Endothelial cell of umbilical vein (primary cell): Measurements from ENCODE around the gene ZDHHC17. TPM values are rescaled to one million over a fixed set of nuclear protein-coding genes. Genes with fewer than 3 reads are reported as not detected.

Source experiments
- BruUV-seq: library from RNA; stranded (reverse); fragments of 400-500 nt; replicated peaks from 2 replicates; lab custom pipeline; 2021; lab: Mats Ljungman, UMichigan
- CTCF ChIA-PET: fragments of 300-600, 350-600 bp; sonication (Branson Sonifier 250); formaldehyde crosslinking; loops from one replicate; lab custom pipeline; 2021; ENCODE audit warnings: antibody characterized with exemption, inconsistent platforms; lab: Charles Lee
- POLR2A ChIA-PET: fragments of 300-600, 350-600 bp; sonication (Branson Sonifier 250); formaldehyde crosslinking; loops from one replicate; lab custom pipeline; 2021; ENCODE audit warnings: antibody characterized with exemption, inconsistent platforms; lab: Charles Lee
- DNase-seq: peaks from one replicate; pipeline ENCODE4 v3.0.0-alpha.2; 2011; ENCODE audit warnings: low read depth, low spot score
- FAIRE-seq: peaks from 2 replicates; lab custom pipeline; 2011; peaks lifted over from hg19 to GRCh38; lab: Jason Lieb, UNC
- H2AFZ ChIP-seq: 2 replicates; pipeline ENCODE4 v1.6.0; 2012; ENCODE audit warnings: low read depth, low read length, control low read depth, inconsistent platforms
- H3K27ac ChIP-seq: 2 replicates; pipeline ENCODE4 v1.5.1; 2011; ENCODE audit warnings: low read depth, mild to moderate bottlenecking, control low read depth, low read length, moderate library complexity; ENCODE audit not compliant: insufficient read depth
- H3K27me3 ChIP-seq, 2 experiments: 2 replicates each; pipeline versions ENCODE4 v1.6.0 to v1.6.1; 2011; ENCODE audit warnings: low read length in 2 of 2, mixed read lengths in 1 of 2; ENCODE audit not compliant: control insufficient read depth in 2 of 2, insufficient read depth in 2 of 2
- H3K36me3 ChIP-seq, 2 experiments: 2 replicates in 1 of 2; 3 replicates in 1 of 2; pipeline ENCODE4 v1.5.1; 2011; ENCODE audit warnings: low read length in 2 of 2, mild to moderate bottlenecking in 1 of 2, moderate library complexity in 1 of 2; ENCODE audit not compliant: control insufficient read depth in 2 of 2, insufficient read depth in 2 of 2; ENCODE audit errors: extremely low read depth in 1 of 2
- H3K4me1 ChIP-seq: 3 replicates; pipeline ENCODE4 v1.5.1; 2011; ENCODE audit warnings: mild to moderate bottlenecking, low read length; ENCODE audit not compliant: control insufficient read depth, insufficient read depth; ENCODE audit errors: extremely low read depth
- H3K4me2 ChIP-seq: 2 replicates; pipeline ENCODE4 v1.6.1; 2011; ENCODE audit warnings: low read length, control low read depth, mixed read lengths; ENCODE audit not compliant: insufficient read depth
- H3K4me3 ChIP-seq, 3 experiments: fragments of 200-600 bp in 1 of 3; sonication (generic), shearing (Covaris generic) in 1 of 3; replicated peaks in 1 of 3; 2 replicates each; pipeline ENCODE4 v1.5.1; 2011 to 2016; ENCODE audit warnings: control low read depth in 3 of 3, low read length in 3 of 3, mild to moderate bottlenecking in 2 of 3, inconsistent platforms in 1 of 3, low read depth in 1 of 3, moderate library complexity in 1 of 3; ENCODE audit not compliant: insufficient read depth in 1 of 3
- H3K79me2 ChIP-seq: 2 replicates; pipeline ENCODE4 v1.6.0; 2012; ENCODE audit warnings: low read length, inconsistent platforms; ENCODE audit not compliant: control insufficient read depth, insufficient read depth
- H3K9ac ChIP-seq: replicated peaks from 2 replicates; pipeline ENCODE3; 2011; ENCODE audit warnings: low read length, control low read depth; ENCODE audit not compliant: insufficient read depth; ENCODE audit errors: extremely low read depth
- H3K9me1 ChIP-seq: replicated peaks from 3 replicates; pipeline ENCODE4 v1.6.0; 2011; ENCODE audit warnings: mild to moderate bottlenecking, low read length; ENCODE audit not compliant: control insufficient read depth, insufficient read depth; ENCODE audit errors: extremely low read depth
- H3K9me3 ChIP-seq: replicated peaks from 2 replicates; pipeline ENCODE4 v1.5.1; 2012; ENCODE audit warnings: low read length, inconsistent platforms; ENCODE audit not compliant: control insufficient read depth, insufficient read depth
- H4K20me1 ChIP-seq: replicated peaks from 2 replicates; pipeline ENCODE3; 2011; ENCODE audit warnings: mild to moderate bottlenecking, low read length; ENCODE audit not compliant: control insufficient read depth, insufficient read depth; ENCODE audit errors: extremely low read depth
- EZH2 ChIP-seq: IDR thresholded peaks from 2 replicates; pipeline ENCODE4 v1.6.1; 2012; ENCODE audit warnings: borderline replicate concordance, low read depth, mild to moderate bottlenecking, moderate library complexity, low read length, inconsistent platforms; ENCODE audit not compliant: severe bottlenecking
- FOS ChIP-seq: IDR thresholded peaks from 2 replicates; pipeline ENCODE4 v1.6.1; 2011; ENCODE audit warnings: mild to moderate bottlenecking, low read length, moderate library complexity, borderline replicate concordance; ENCODE audit not compliant: insufficient read depth
- GATA2 ChIP-seq: IDR thresholded peaks from 2 replicates; pipeline ENCODE4 v1.7.0; 2011; ENCODE audit warnings: low read depth, mild to moderate bottlenecking, moderate library complexity, mixed read lengths, low read length; ENCODE audit not compliant: insufficient read length, insufficient read depth
- JUN ChIP-seq: IDR thresholded peaks from 2 replicates; pipeline ENCODE4 v1.6.1; 2011; ENCODE audit warnings: borderline replicate concordance, low read depth; ENCODE audit not compliant: insufficient read length, insufficient read depth
- MYC ChIP-seq: IDR thresholded peaks from one replicate; pipeline ENCODE4 v1.6.1; 2011; ENCODE audit warnings: mild to moderate bottlenecking, low read depth, low read length
- POLR2A ChIP-seq: IDR thresholded peaks from 2 replicates; pipeline ENCODE4 v1.6.1; 2012; ENCODE audit warnings: low read depth, mild to moderate bottlenecking, control low read depth, low read length
- POLR2AphosphoS5 ChIP-seq: IDR thresholded peaks from 2 replicates; pipeline ENCODE4 v1.6.1; 2012; ENCODE audit warnings: low read depth, mild to moderate bottlenecking, control low read depth, low read length, moderate library complexity; ENCODE audit not compliant: insufficient read depth
- dilution Hi-C: fragments of 300-500 bp; cut with MboI; formaldehyde crosslinking; loops from one replicate; pipeline ENCODE4 v1.15.0; 2019; ENCODE audit warnings: low sequenced_read_pairs; ENCODE audit not compliant: extremely low pct_ligation_motif_present
- intact Hi-C: fragments of 100-400 bp; cut with micrococcal nuclease; formaldehyde crosslinking; loops from one replicate; pipeline ENCODE4 v1.10.0; 2022
- polyA plus RNA-seq, 4 experiments: library from polyadenylated mRNA; depleted of rRNA in 3 of 4; stranded (reverse) in 3 of 4; unstranded in 1 of 4; fragments of >200 nt; gene quantifications; 2 replicates each; pipeline versions ENCODE4 v1.2.1 to v1.2.3, GENCODE V29; 2011 to 2012; ENCODE audit warnings: missing spikeins in 1 of 4
- total RNA-seq: library from RNA; stranded (reverse); gene quantifications from 2 replicates; pipeline ENCODE4 v1.2.3, GENCODE V29; 2021
- TF ChIP-seq, protein P1 (sequence below), 2 donors: IDR thresholded peaks; 1 replicate in 1 of 2; 2 replicates in 1 of 2; pipeline ENCODE4 v1.5.1; 2011; ENCODE audit warnings: low read length in 2 of 2, mild to moderate bottlenecking in 2 of 2, moderate library complexity in 2 of 2, control low read depth in 1 of 2, inconsistent platforms in 1 of 2, low read depth in 1 of 2; ENCODE audit not compliant: insufficient read depth in 1 of 2; ENCODE audit errors: extremely low read depth in 1 of 2
- TF ChIP-seq, protein P2 (sequence below): IDR thresholded peaks from 2 replicates; pipeline ENCODE4 v1.6.1; 2011; ENCODE audit not compliant: insufficient read depth, insufficient read length

The ZDHHC17 gene
- total and polyA plus RNA-seq, 2 donors (not counting 3 experiments of a cell fraction or from before 2014, with no cell fraction given) = 21.2 to 26.9 TPM

- no peak overlapping the region for H2AFZ ChIP-seq
- intact Hi-C loops = no loop called here
Observed at GRCh38 chr12:76871742-76872141, 107.8 kb downstream of the ZDHHC17 start.

More at GRCh38 chr12:76871742-76872141, 107.8 kb downstream of the ZDHHC17 start:
- no TSS peak for BruUV-seq
- CTCF ChIA-PET = no interaction called here
- dilution Hi-C loops = no loop called here
- Histone ChIP-seq H3K4me1 (no peaks in the 10 kb centered on the region), H3K4me3 (no peak overlapping the region), H3K79me2 (no peaks in the 10 kb centered on the region), H3K9me3 (no peaks in the 10 kb centered on the region), H3K4me2 (no peak overlapping the region), H3K9ac (no peak overlapping the region), H4K20me1 (no peaks in the 10 kb centered on the region), H3K9me1 (no peaks in the 10 kb centered on the region), H3K27me3 (no peaks in the 10 kb centered on the region), H3K36me3 (no peaks in the 10 kb centered on the region), H3K27ac (no peak overlapping the region)
- DNase-seq = no peak
- POLR2A ChIA-PET = no interaction called here
- FAIRE-seq = no peak
- TF ChIP-seq MYC (no peak), POLR2A (no peak), GATA2 (no peak), FOS (no peak), JUN (no peak), EZH2 (no peak), POLR2AphosphoS5 (no peak)
- TF ChIP-seq, protein P1, sequence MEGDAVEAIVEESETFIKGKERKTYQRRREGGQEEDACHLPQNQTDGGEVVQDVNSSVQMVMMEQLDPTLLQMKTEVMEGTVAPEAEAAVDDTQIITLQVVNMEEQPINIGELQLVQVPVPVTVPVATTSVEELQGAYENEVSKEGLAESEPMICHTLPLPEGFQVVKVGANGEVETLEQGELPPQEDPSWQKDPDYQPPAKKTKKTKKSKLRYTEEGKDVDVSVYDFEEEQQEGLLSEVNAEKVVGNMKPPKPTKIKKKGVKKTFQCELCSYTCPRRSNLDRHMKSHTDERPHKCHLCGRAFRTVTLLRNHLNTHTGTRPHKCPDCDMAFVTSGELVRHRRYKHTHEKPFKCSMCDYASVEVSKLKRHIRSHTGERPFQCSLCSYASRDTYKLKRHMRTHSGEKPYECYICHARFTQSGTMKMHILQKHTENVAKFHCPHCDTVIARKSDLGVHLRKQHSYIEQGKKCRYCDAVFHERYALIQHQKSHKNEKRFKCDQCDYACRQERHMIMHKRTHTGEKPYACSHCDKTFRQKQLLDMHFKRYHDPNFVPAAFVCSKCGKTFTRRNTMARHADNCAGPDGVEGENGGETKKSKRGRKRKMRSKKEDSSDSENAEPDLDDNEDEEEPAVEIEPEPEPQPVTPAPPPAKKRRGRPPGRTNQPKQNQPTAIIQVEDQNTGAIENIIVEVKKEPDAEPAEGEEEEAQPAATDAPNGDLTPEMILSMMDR (IDR thresholded peaks at IDR 0.05; ENCODE audit: extremely low read depth in 1 of 2, insufficient read depth in 1 of 2, low read depth in 1 of 2, low read length in 2 of 2) = no peak
- TF ChIP-seq, protein P2, sequence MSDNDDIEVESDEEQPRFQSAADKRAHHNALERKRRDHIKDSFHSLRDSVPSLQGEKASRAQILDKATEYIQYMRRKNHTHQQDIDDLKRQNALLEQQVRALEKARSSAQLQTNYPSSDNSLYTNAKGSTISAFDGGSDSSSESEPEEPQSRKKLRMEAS = no peak
